Heart left ventricle (tissue), 16 donors: Measurements from ENCODE around the gene MEIOB. TPM values are rescaled to one million over a fixed set of nuclear protein-coding genes. Genes with fewer than 3 reads are reported as not detected.

ENCODE experiments used
- ATAC-seq, 4 donors: fragments of 200-7000 bp; cut with Tn5 transposase; one replicate each; pipeline ENCODE4 v1.9.1; 2020 to 2022; ENCODE audit warnings: moderate library complexity in 4 of 4, mild to moderate bottlenecking in 3 of 4, moderate number of reproducible peaks in 1 of 4
- DNase-seq, 5 donors: peaks; one replicate each; pipeline ENCODE4 v3.0.0-alpha.2; 2020
- H3K27ac ChIP-seq, 12 donors: fragments of 200-600 bp; sonication (generic) in 4 of 12; one replicate each; pipeline versions ENCODE4 v1.5.0 to v1.8.0; 2016 to 2022; ENCODE audit warnings: mild to moderate bottlenecking in 2 of 12
- H3K27me3 ChIP-seq, 9 donors: fragments of 200-600 bp; sonication (generic) in 2 of 9; one replicate each; pipeline versions ENCODE4 v1.5.1 to v1.8.0; 2016 to 2022; ENCODE audit warnings: mild to moderate bottlenecking in 3 of 9
- H3K36me3 ChIP-seq, 9 donors: fragments of 200-600 bp; sonication (generic) in 2 of 9; one replicate each; pipeline versions ENCODE4 v1.5.0 to v1.8.0; 2018 to 2022; ENCODE audit warnings: mild to moderate bottlenecking in 2 of 9
- H3K4me1 ChIP-seq, 12 donors: fragments of 200-600 bp; sonication (generic) in 4 of 12; one replicate each; pipeline versions ENCODE4 v1.5.0 to v1.8.0; 2016 to 2022; ENCODE audit warnings: mild to moderate bottlenecking in 3 of 12
- H3K4me3 ChIP-seq, 12 donors: fragments of 200-600 bp; sonication (generic) in 4 of 12; one replicate each; pipeline versions ENCODE4 v1.5.0 to v1.8.0; 2017 to 2022; ENCODE audit warnings: mild to moderate bottlenecking in 9 of 12, moderate library complexity in 4 of 12
- H3K9me3 ChIP-seq, 12 donors: fragments of 200-600 bp; sonication (generic) in 4 of 12; one replicate each; pipeline versions ENCODE4 v1.5.0 to v1.8.0; 2016 to 2022; ENCODE audit warnings: mild to moderate bottlenecking in 1 of 12
- POLR2A ChIP-seq, 2 donors: fragments of 450-650 bp; IDR thresholded peaks; one replicate each; pipeline ENCODE4 v1.6.1; 2017; ENCODE audit warnings: antibody characterized with exemption in 2 of 2, mild to moderate bottlenecking in 2 of 2, moderate library complexity in 2 of 2
- WGBS, 4 donors: extraction: QIAGEN DNeasy Blood & Tissue Kit in 2 of 4; methylation state at CpG; one replicate each; pipeline versions ENCODE4 v1.1.5 to v1.1.7; 2013 to 2018; 5-methylcytosine and 5-hydroxymethylcytosine counted together
- intact Hi-C, 10 donors: fragments of 100-400 bp; cut with DNase I; formaldehyde crosslinking; loops; one replicate each; pipeline versions ENCODE4 v1.11.1 to v1.14.2; 2022
- polyA plus RNA-seq, 2 donors: library from polyadenylated mRNA; stranded (reverse); fragments of 200-250 nt; gene quantifications; one replicate each; pipeline ENCODE4 v1.2.3, GENCODE V29; 2013
- total RNA-seq, 9 donors: library from RNA; depleted of rRNA in 2 of 9; stranded (reverse); fragments of >200 nt in 2 of 9; fragmentation: NEBNext Ultra II Directional in 3 of 9; extraction: Animal tissue kit (Norgen Biotek cat#: 25700) in 3 of 9; gene quantifications; one replicate each; pipeline versions ENCODE4 v1.1.0 to v1.2.4, GENCODE V29; 2016 to 2023
- TF ChIP-seq, protein P1 (sequence below), 12 donors: fragments of 200-600 bp; sonication (generic) in 4 of 12; IDR thresholded peaks; one replicate each; pipeline versions ENCODE4 v1.5.0 to v1.8.0; 2018 to 2022; ENCODE audit warnings: antibody characterized with exemption in 12 of 12, mild to moderate bottlenecking in 5 of 12
- donor health status: ischemic (EF 13 %, LVEDD 7.1; RV severe dilation, severe dysfunction).
- donor health status: healthy with polysubstance abuse.
- donor health status: DM: no; HTN: yes; CAD: no.
- donor health status: DM: no; HTN: no; CAD: no.
- donor health status: ischemic (EF 25% LVEDD 6.9; RV normal size, moderate dysfunction).
- donor health status: ischemic (EF 25% LVEDD 5.7; RV mildly dilated, moderate dysfunction).
- donor health status: healthy.
- donor health status: DM: yes; HTN: yes; CAD: no.
- donor health status: ischemic (EF 35%, LVEDD 5.7; RV mildly dilated, moderate dysfunction).
- donor health status: nonischemic (EF 11% LVEDD 7.7; RV severe dilation, severe dysfunction).
- donor health status: DM: yes; HTN: yes; CAD: no.
- donor health status: PGD.
- donor health status: ischemic (EF 29% LVEDD 5.4; RV normal size, mild dysfunction).
- donor health status: nonischemic (EF 23%, LVEDD 6.1; RV moderate dilation, normal function).

MEIOB gene
- total and polyA plus RNA-seq, 11 donors: not detected

DNA sequence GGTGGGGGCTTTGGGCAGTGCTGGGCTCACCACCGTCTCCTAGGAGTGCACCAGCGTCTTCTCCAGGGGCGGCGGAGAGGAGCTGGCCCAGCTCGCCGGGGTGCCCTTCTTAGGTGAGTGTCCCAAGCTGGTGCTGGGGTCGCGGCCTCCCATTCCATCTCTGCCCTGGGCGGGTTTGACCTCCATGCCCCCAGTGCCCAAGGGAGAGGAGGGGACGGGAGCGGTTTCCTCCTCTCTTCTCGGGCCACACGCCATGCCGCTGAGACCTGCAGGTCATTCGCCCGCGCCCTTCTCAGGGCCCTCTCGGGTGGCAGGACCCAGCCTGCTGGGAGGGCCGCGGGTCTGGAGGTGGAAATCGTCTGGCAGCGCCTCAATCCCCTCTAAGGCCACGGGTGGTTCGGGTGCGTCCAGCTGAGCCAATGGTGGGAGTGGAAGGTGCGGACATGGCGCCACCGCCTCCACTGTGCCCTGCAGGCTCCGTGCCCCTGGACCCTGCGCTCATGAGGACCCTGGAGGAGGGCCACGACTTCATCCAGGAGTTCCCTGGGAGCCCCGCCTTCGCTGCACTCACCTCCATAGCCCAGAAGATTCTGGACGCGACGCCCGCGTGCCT lies 83.8 kb downstream of the MEIOB start:
- Histone ChIP-seq H3K27ac (no peak overlapping the region), H3K36me3 (peaks cover 0 to 55% (median 32%) of the 10 kb centered on the region in 9 donors), H3K4me3 (no peak overlapping the region), H3K27me3 (no peaks in the 10 kb centered on the region), H3K4me1 (peaks cover 0 to 29% (median 12%) of the 10 kb centered on the region in 12 donors), H3K9me3 (no peaks in the 10 kb centered on the region)
- peak in 3 of 5 donors; percentile 9 to 26 (median 17) for DNase-seq
- intact Hi-C loops: no loop called here
- 89 to 92% (median 91%) methylated on average over 33 to 38 of the region's 38 CpGs for WGBS, 4 donors
- ATAC-seq: peak in 1 of 4 donors; percentile 6
- no peak for TF ChIP-seq POLR2A (IDR thresholded peaks at IDR 0.05)
- TF ChIP-seq, protein P1, sequence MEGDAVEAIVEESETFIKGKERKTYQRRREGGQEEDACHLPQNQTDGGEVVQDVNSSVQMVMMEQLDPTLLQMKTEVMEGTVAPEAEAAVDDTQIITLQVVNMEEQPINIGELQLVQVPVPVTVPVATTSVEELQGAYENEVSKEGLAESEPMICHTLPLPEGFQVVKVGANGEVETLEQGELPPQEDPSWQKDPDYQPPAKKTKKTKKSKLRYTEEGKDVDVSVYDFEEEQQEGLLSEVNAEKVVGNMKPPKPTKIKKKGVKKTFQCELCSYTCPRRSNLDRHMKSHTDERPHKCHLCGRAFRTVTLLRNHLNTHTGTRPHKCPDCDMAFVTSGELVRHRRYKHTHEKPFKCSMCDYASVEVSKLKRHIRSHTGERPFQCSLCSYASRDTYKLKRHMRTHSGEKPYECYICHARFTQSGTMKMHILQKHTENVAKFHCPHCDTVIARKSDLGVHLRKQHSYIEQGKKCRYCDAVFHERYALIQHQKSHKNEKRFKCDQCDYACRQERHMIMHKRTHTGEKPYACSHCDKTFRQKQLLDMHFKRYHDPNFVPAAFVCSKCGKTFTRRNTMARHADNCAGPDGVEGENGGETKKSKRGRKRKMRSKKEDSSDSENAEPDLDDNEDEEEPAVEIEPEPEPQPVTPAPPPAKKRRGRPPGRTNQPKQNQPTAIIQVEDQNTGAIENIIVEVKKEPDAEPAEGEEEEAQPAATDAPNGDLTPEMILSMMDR (IDR thresholded peaks at IDR 0.05): no peak

DNA sequence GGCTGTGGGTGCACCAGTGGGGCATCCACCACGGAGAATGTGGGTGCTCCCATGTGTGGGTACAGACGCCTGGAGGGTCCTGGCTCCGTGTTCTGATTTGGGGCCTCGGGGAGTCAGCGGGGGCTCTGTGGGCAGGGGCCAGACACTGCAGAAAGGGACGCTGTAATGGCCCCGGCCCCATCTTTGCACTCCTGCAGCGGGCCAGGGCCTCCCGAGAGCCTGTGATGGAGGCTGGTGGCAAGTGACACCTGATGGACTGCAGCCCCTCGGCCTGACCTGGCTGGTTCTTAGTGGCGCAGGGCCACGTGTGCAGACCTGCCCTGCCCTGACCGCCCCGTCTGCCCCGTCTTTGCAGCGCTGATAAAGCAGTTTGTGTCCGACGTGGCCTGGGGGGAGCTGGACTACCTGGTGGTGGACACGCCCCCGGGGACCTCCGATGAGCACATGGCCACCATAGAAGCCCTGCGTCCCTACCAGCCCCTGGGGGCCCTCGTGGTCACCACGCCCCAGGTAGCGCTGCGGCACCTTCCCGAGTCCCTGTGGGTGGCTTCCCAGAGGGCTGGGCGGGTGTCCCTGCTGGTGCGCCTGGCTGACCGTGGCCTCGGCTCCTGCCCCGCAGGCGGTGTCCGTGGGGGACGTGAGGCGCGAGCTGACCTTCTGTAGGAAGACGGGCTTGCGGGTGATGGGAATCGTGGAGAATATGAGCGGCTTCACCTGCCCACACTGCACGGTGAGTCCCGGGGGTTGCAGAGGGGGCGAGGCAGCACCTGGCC lies 84.5 kb downstream of the MEIOB start:
- no peak for ATAC-seq
- no peak for TF ChIP-seq POLR2A (IDR thresholded peaks at IDR 0.05)
- TF ChIP-seq, protein P1 (IDR thresholded peaks at IDR 0.05): no peak
- H3K4me3 ChIP-seq: no peak overlapping the region
- no peaks in the 10 kb centered on the region for H3K9me3 ChIP-seq
- intact Hi-C loops: no loop called here
- H3K36me3 ChIP-seq: peaks cover 0 to 55% (median 32%) of the 10 kb centered on the region in 9 donors
- no peak overlapping the region for H3K27ac ChIP-seq
- peak in 2 of 5 donors; percentile 7 to 26 for DNase-seq
- WGBS, 4 donors: 89 to 92% (median 92%) methylated on average over 36 to 44 of the region's 44 CpGs
- H3K4me1 ChIP-seq: peaks cover 0 to 30% (median 12%) of the 10 kb centered on the region in 12 donors
- no peaks in the 10 kb centered on the region for H3K27me3 ChIP-seq

DNA sequence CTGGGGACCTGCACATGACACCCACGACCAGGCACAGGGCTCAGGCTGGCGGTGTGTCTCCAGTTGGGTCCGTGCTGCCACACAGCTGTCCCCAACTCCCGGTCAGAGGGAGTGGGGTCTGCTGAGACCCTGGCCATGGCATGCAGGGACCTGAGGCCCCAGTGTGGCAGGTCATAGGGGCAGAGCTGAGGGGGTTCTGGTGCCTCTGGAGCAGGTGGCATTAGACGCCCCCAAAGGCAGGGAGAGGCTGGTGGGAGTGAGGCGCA lies 85.0 kb downstream of the MEIOB start:
- Histone ChIP-seq H3K27ac (no peak overlapping the region), H3K9me3 (no peaks in the 10 kb centered on the region), H3K4me1 (peaks cover 0 to 31% (median 12%) of the 10 kb centered on the region in 12 donors), H3K4me3 (no peak overlapping the region), H3K27me3 (no peaks in the 10 kb centered on the region), H3K36me3 (peaks cover 0 to 55% (median 32%) of the 10 kb centered on the region in 9 donors)
- DNase-seq (no peak), ATAC-seq (no peak)
- 85 to 92% (median 90%) methylated on average over 5 to 6 of the region's 6 CpGs for WGBS, 4 donors
- TF ChIP-seq, protein P1 (IDR thresholded peaks at IDR 0.05): no peak
- TF ChIP-seq POLR2A (IDR thresholded peaks at IDR 0.05): no peak
- intact Hi-C loops: no loop called here

DNA sequence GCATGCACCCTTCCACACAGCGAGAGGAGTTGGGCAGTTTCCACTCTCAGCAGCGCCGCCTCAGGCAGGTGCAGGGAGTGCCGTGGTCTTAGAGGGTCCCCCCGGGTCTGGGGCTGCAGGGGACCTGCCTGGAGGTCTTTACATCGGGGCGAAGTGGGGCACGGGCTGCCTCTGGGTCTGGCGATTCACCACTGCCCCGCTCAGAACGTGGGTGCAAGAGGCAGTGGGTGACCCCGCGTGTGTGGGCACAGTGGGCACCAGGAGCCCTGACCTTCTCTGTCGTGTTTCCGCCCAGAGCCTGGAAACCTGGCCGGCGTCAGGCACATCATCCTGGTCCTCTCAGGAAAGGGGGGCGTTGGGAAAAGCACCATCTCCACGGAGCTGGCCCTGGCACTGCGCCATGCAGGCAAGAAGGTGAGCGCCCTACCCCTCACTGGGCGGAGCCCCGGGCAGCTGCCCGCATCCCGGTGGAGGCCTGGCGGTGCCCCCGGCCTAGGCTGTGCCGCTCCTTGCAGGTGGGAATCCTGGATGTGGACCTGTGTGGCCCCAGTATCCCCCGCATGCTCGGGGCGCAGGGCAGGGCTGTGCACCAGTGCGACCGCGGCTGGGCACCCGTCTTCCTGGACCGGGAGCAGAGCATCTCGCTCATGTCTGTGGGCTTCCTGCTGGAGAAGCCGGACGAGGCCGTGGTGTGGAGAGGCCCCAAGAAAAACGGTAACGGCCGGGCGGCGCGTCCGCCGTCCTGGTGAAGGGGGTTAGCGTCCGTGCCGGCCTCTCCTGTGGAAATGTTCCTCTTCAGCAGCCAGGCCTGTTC lies 85.5 kb downstream of the MEIOB start:
- no peaks in the 10 kb centered on the region for H3K9me3 ChIP-seq
- no peak overlapping the region for H3K4me3 ChIP-seq
- no peak overlapping the region for H3K27ac ChIP-seq
- 86 to 92% (median 90%) methylated on average over 31 to 51 of the region's 51 CpGs for WGBS, 4 donors
- intact Hi-C loops: no loop called here
- ATAC-seq (no peak), DNase-seq (peak; percentile 7 to 67 (median 21))
- peaks cover 0 to 52% (median 32%) of the 10 kb centered on the region in 9 donors for H3K36me3 ChIP-seq
- H3K27me3 ChIP-seq: no peaks in the 10 kb centered on the region
- H3K4me1 ChIP-seq: peaks cover under 1 to 36% (median 14%) of the 10 kb centered on the region in 12 donors
- no peak for TF ChIP-seq POLR2A (IDR thresholded peaks at IDR 0.05)
- TF ChIP-seq, protein P1 (IDR thresholded peaks at IDR 0.05): no peak
